GM18909 (cell line): ENCODE measurements around the gene CD164L2.

Experiments used
- ATAC-seq: cut with Tn5 transposase; IDR thresholded peaks from one replicate; pipeline ENCODE4 v1.9.1; 2021; ENCODE audit warnings: mild to moderate bottlenecking; ENCODE audit not compliant: unreplicated experiment, poor library complexity

CD164L2 gene

DNA sequence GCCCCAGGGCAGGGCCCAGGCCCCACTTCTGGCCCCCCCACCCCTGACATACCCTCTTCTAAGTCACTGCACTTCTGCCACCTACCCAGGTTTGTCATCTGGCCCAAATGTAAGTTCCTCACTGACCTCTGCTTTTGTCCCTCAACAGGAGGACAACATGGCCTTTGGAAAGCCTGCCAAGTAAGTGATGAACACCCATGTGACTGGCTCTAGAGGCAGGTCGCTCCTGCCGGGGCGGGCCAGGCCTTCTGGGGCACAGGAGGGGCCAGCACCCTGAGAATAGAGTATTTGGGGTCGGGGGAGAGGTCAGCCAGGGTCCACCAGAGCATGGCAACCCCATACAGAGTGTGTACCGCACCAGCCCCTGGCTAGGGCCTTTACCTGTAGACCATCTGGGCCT is 51.2 kb downstream of the CD164L2 start:
- ATAC-seq = no peak

DNA sequence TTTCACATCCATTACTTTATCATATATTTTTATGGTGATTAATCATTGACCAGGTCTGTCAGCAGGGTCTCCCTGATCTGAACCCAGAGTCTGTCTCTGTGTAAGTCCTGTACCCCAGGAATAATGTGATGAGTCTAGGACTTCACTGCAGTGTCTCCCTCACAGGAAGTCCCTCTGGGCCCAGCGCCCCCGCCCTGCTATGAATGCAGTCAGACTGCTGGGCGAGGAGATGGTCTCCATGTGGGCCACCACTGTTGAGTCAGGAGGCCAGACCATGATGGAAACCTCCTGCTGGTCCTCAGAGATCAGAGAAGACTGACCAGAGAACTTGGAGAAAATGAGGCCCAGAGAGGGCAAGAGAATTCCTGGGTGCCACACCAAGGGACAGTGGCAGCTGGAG is 51.7 kb downstream of the CD164L2 start:
- no peak for ATAC-seq

- no peak for ATAC-seq
Observed at GRCh38 chr1:27330786-27331185, 52.3 kb downstream of the CD164L2 start.
